ENCODE results near the gene OXTR. TPM values are rescaled to one million over a fixed set of nuclear protein-coding genes. Genes with fewer than 3 reads are reported as not detected.

OXTR gene
- 4.4 and 5.3 TPM in 2 replicates for total RNA-seq (2014; rRNA removed; shearing (Covaris generic))

GRCh38 chr3:8769088-8769822, at the start of gene OXTR:
Gene OXTR (minus strand): TSS chr3:8769613. CDS start chr3:8768187, 1,426 bp downstream.
- Histone ChIP-seq H3K4me1 (replicated peaks) (peaks cover 16% of the 10 kb centered on the region), H3K4me3 (peak within 1 kb of the TSS; percentile 43), H3K27me3 (replicated peaks) (no peaks in the 10 kb centered on the region), H3K9me3 (replicated peaks) (no peaks in the 10 kb centered on the region), H3K36me3 (no peaks in the 10 kb centered on the region), H3K27ac (no peak within 1 kb of the TSS)
- peak; percentile 73 to 79 for DNase-seq (ENCODE audit: low read depth in 1 of 2, low spot score in 2 of 2)

- no peaks in the 10 kb centered on the region for H3K4me1 ChIP-seq (replicated peaks)
- no peaks in the 10 kb centered on the region; the same call in 1 of the 2 replicates for H3K9me3 ChIP-seq (replicated peaks)
- no peak overlapping the region for H3K4me3 ChIP-seq
- no peaks in the 10 kb centered on the region for H3K27me3 ChIP-seq (replicated peaks)
- no peak overlapping the region for H3K27ac ChIP-seq
- no peaks in the 10 kb centered on the region; the same call in 1 of the 2 replicates for H3K36me3 ChIP-seq
- no peak for DNase-seq (ENCODE audit: low read depth in 1 of 2, low spot score in 2 of 2)
Observed at GRCh38 chr3:8817486-8817885, 48.1 kb upstream of the OXTR start.

- H3K27ac ChIP-seq = no peak overlapping the region
- H3K36me3 ChIP-seq = no peaks in the 10 kb centered on the region
- DNase-seq (ENCODE audit: low read depth in 1 of 2, low spot score in 2 of 2) = no peak
- no peaks in the 10 kb centered on the region for H3K27me3 ChIP-seq (replicated peaks)
- no peak overlapping the region for H3K4me3 ChIP-seq
- H3K4me1 ChIP-seq (replicated peaks) = no peaks in the 10 kb centered on the region
- H3K9me3 ChIP-seq (replicated peaks) = no peaks in the 10 kb centered on the region; the same call in 1 of the 2 replicates
Observed at GRCh38 chr3:8816106-8816505, 46.7 kb upstream of the OXTR start.

GRCh38 chr3:8813411-8813810, 44.0 kb upstream of the OXTR start:
- no peaks in the 10 kb centered on the region for H3K9me3 ChIP-seq (replicated peaks)

GRCh38 chr3:8810561-8810960, 41.1 kb upstream of the OXTR start:
- Histone ChIP-seq H3K4me3 (no peak overlapping the region), H3K27ac (no peak overlapping the region), H3K36me3 (no peaks in the 10 kb centered on the region), H3K4me1 (replicated peaks) (no peaks in the 10 kb centered on the region), H3K9me3 (replicated peaks) (no peaks in the 10 kb centered on the region), H3K27me3 (replicated peaks) (no peaks in the 10 kb centered on the region)
- no peak for DNase-seq (ENCODE audit: low read depth in 1 of 2, low spot score in 2 of 2)

More at GRCh38 chr3:8813411-8813810, 44.0 kb upstream of the OXTR start:
- H3K27ac ChIP-seq = no peak overlapping the region
- no peaks in the 10 kb centered on the region for H3K27me3 ChIP-seq (replicated peaks)
- H3K36me3 ChIP-seq = no peaks in the 10 kb centered on the region
- no peaks in the 10 kb centered on the region for H3K4me1 ChIP-seq (replicated peaks)
- no peak overlapping the region for H3K4me3 ChIP-seq
- DNase-seq (ENCODE audit: low read depth in 1 of 2, low spot score in 2 of 2) = no peak

- DNase-seq (ENCODE audit: low read depth in 1 of 2, low spot score in 2 of 2) = no peak
- H3K4me3 ChIP-seq = no peak overlapping the region
- no peaks in the 10 kb centered on the region for H3K36me3 ChIP-seq
- H3K27ac ChIP-seq = no peak overlapping the region
- no peaks in the 10 kb centered on the region for H3K27me3 ChIP-seq (replicated peaks)
- H3K4me1 ChIP-seq (replicated peaks) = no peaks in the 10 kb centered on the region
- no peaks in the 10 kb centered on the region for H3K9me3 ChIP-seq (replicated peaks)
Observed at GRCh38 chr3:8805774-8806173, 36.4 kb upstream of the OXTR start.

- no peaks in the 10 kb centered on the region for H3K27me3 ChIP-seq (replicated peaks)
- no peaks in the 10 kb centered on the region for H3K36me3 ChIP-seq
- no peak for DNase-seq (ENCODE audit: low read depth in 1 of 2, low spot score in 2 of 2)
- no peak overlapping the region for H3K4me3 ChIP-seq
- no peaks in the 10 kb centered on the region for H3K9me3 ChIP-seq (replicated peaks)
- H3K4me1 ChIP-seq (replicated peaks) = no peaks in the 10 kb centered on the region
- no peak overlapping the region for H3K27ac ChIP-seq
Observed at GRCh38 chr3:8802256-8802655, 32.8 kb upstream of the OXTR start.

- no peak overlapping the region for H3K27ac ChIP-seq
- DNase-seq (ENCODE audit: low read depth in 1 of 2, low spot score in 2 of 2) = no peak
- no peaks in the 10 kb centered on the region for H3K36me3 ChIP-seq
- no peaks in the 10 kb centered on the region for H3K27me3 ChIP-seq (replicated peaks)
- no peak overlapping the region for H3K4me3 ChIP-seq
- H3K9me3 ChIP-seq (replicated peaks) = no peaks in the 10 kb centered on the region
- no peaks in the 10 kb centered on the region for H3K4me1 ChIP-seq (replicated peaks)
Observed at GRCh38 chr3:8800016-8800415, 30.6 kb upstream of the OXTR start.

- Histone ChIP-seq H3K9me3 (replicated peaks) (no peaks in the 10 kb centered on the region), H3K4me3 (no peak overlapping the region), H3K36me3 (no peaks in the 10 kb centered on the region), H3K27ac (no peak overlapping the region), H3K27me3 (replicated peaks) (no peaks in the 10 kb centered on the region), H3K4me1 (replicated peaks) (peaks cover 9% of the 10 kb centered on the region)
- no peak for DNase-seq (ENCODE audit: low read depth in 1 of 2, low spot score in 2 of 2)
Observed at GRCh38 chr3:8794247-8794646, 24.8 kb upstream of the OXTR start.

- peak; percentile 12 to 61 for DNase-seq (ENCODE audit: low read depth in 1 of 2, low spot score in 2 of 2)
- no peak overlapping the region for H3K27ac ChIP-seq
- H3K4me1 ChIP-seq (replicated peaks) = peaks cover 9% of the 10 kb centered on the region
- no peaks in the 10 kb centered on the region for H3K9me3 ChIP-seq (replicated peaks)
- H3K27me3 ChIP-seq (replicated peaks) = no peaks in the 10 kb centered on the region
- H3K36me3 ChIP-seq = no peaks in the 10 kb centered on the region
- H3K4me3 ChIP-seq = no peak overlapping the region
Observed at GRCh38 chr3:8793242-8793641, 23.8 kb upstream of the OXTR start.

GRCh38 chr3:8790529-8790928, 21.1 kb upstream of the OXTR start:
- Histone ChIP-seq H3K27ac (no peak overlapping the region), H3K9me3 (replicated peaks) (no peaks in the 10 kb centered on the region), H3K4me3 (no peak overlapping the region), H3K36me3 (no peaks in the 10 kb centered on the region), H3K4me1 (replicated peaks) (peaks cover 9% of the 10 kb centered on the region), H3K27me3 (replicated peaks) (no peaks in the 10 kb centered on the region)
- DNase-seq (ENCODE audit: low read depth in 1 of 2, low spot score in 2 of 2) = no peak

- Histone ChIP-seq H3K27ac (no peak overlapping the region), H3K4me3 (no peak overlapping the region), H3K9me3 (replicated peaks) (no peaks in the 10 kb centered on the region), H3K4me1 (replicated peaks) (no peaks in the 10 kb centered on the region), H3K36me3 (no peaks in the 10 kb centered on the region), H3K27me3 (replicated peaks) (no peaks in the 10 kb centered on the region)
- no peak for DNase-seq (ENCODE audit: low read depth in 1 of 2, low spot score in 2 of 2)
Observed at GRCh38 chr3:8784676-8785435, 15.4 kb upstream of the OXTR start.

- no peak for DNase-seq (ENCODE audit: low read depth in 1 of 2, low spot score in 2 of 2)
- Histone ChIP-seq H3K4me3 (no peak overlapping the region), H3K36me3 (no peaks in the 10 kb centered on the region), H3K9me3 (replicated peaks) (no peaks in the 10 kb centered on the region), H3K27me3 (replicated peaks) (no peaks in the 10 kb centered on the region), H3K27ac (no peak overlapping the region), H3K4me1 (replicated peaks) (peaks cover 14% of the 10 kb centered on the region)
Observed at GRCh38 chr3:8780279-8780678, 10.9 kb upstream of the OXTR start.

GRCh38 chr3:8778475-8778874, 9.1 kb upstream of the OXTR start:
- DNase-seq (ENCODE audit: low read depth in 1 of 2, low spot score in 2 of 2) = no peak
- Histone ChIP-seq H3K27me3 (replicated peaks) (no peaks in the 10 kb centered on the region), H3K9me3 (replicated peaks) (no peaks in the 10 kb centered on the region), H3K36me3 (no peaks in the 10 kb centered on the region), H3K27ac (no peak overlapping the region), H3K4me1 (replicated peaks) (peaks cover 14% of the 10 kb centered on the region), H3K4me3 (no peak overlapping the region)

Data from SJSA1 (cell line).